Liver (tissue), 9 donors: ENCODE data around the gene ADAM11. TPM values are rescaled to one million over a fixed set of nuclear protein-coding genes. Genes with fewer than 3 reads are reported as not detected.

Experiments used
- DNase-seq: peaks from one replicate; pipeline ENCODE4 v3.0.0-alpha.2; 2017; ENCODE audit warnings: low spot score
- H3K27ac ChIP-seq, 2 donors: one replicate each; pipeline ENCODE4 v1.7.0; 2013; ENCODE audit warnings: inconsistent platforms in 2 of 2, low read length in 2 of 2, control low read depth in 1 of 2, low read depth in 1 of 2, mild to moderate bottlenecking in 1 of 2
- H3K27me3 ChIP-seq, 4 donors: one replicate each; pipeline versions ENCODE4 v1.6.1 to v1.7.0; 2013; ENCODE audit warnings: low read length in 3 of 4, inconsistent platforms in 1 of 4, mild to moderate bottlenecking in 1 of 4, moderate library complexity in 1 of 4; ENCODE audit not compliant: control insufficient read depth in 4 of 4, insufficient read depth in 4 of 4
- H3K36me3 ChIP-seq, 4 donors: one replicate each; pipeline versions ENCODE4 v1.6.1 to v1.7.0; 2013; ENCODE audit warnings: low read length in 3 of 4, mild to moderate bottlenecking in 3 of 4, low read depth in 1 of 4, moderate library complexity in 1 of 4; ENCODE audit not compliant: control insufficient read depth in 4 of 4, insufficient read depth in 3 of 4
- H3K4me1 ChIP-seq, 4 donors: one replicate each; pipeline versions ENCODE4 v1.6.1 to v1.7.0; 2013; ENCODE audit warnings: low read length in 3 of 4, mild to moderate bottlenecking in 3 of 4, moderate library complexity in 1 of 4; ENCODE audit not compliant: control insufficient read depth in 4 of 4, insufficient read depth in 4 of 4
- H3K4me3 ChIP-seq, 3 donors: one replicate each; pipeline versions ENCODE4 v1.6.1 to v1.7.0; 2013; ENCODE audit warnings: low read length in 3 of 3, control low read depth in 1 of 3, low read depth in 1 of 3, mild to moderate bottlenecking in 1 of 3
- H3K9ac ChIP-seq, 2 donors: one replicate each; pipeline ENCODE4 v1.7.0; 2013; ENCODE audit warnings: low read length in 2 of 2, mild to moderate bottlenecking in 2 of 2, moderate library complexity in 2 of 2, control low read depth in 1 of 2, low read depth in 1 of 2
- H3K9me3 ChIP-seq, 4 donors: one replicate each; pipeline versions ENCODE4 v1.6.1 to v1.7.0; 2013; ENCODE audit warnings: low read length in 3 of 4; ENCODE audit not compliant: control insufficient read depth in 4 of 4
- EGR1 ChIP-seq, 2 donors: IDR thresholded peaks; 2 replicates each; pipeline ENCODE4 v1.6.1; 2016 to 2018; ENCODE audit warnings: antibody characterized with exemption in 2 of 2, low read depth in 2 of 2
- FOXA1 ChIP-seq: IDR thresholded peaks from 2 replicates; pipeline ENCODE4 v1.6.1; 2016; ENCODE audit warnings: antibody characterized with exemption
- FOXA2 ChIP-seq: IDR thresholded peaks from 2 replicates; pipeline ENCODE4 v1.6.1; 2016; ENCODE audit warnings: antibody characterized with exemption
- GABPA ChIP-seq, 2 donors: IDR thresholded peaks in 1 of 2; conservative IDR thresholded peaks in 1 of 2; 2 replicates each; pipeline ENCODE4 v1.6.1; 2016; ENCODE audit warnings: antibody characterized with exemption in 2 of 2, mild to moderate bottlenecking in 1 of 2, moderate library complexity in 1 of 2
- HNF4A ChIP-seq, 2 donors: conservative IDR thresholded peaks; 2 replicates each; pipeline ENCODE4 v1.6.1; 2016; ENCODE audit warnings: antibody characterized with exemption in 2 of 2, mild to moderate bottlenecking in 2 of 2
- HNF4G ChIP-seq: IDR thresholded peaks from 2 replicates; pipeline ENCODE4 v1.6.1; 2016; ENCODE audit warnings: antibody characterized with exemption
- JUND ChIP-seq, 2 donors: IDR thresholded peaks; 2 replicates each; pipeline ENCODE4 v1.6.1; 2016; ENCODE audit warnings: antibody characterized with exemption in 2 of 2
- MAX ChIP-seq: IDR thresholded peaks from 2 replicates; pipeline ENCODE4 v1.6.1; 2016; ENCODE audit warnings: antibody characterized with exemption
- NR2F2 ChIP-seq: IDR thresholded peaks from 2 replicates; pipeline ENCODE4 v1.6.1; 2016; ENCODE audit warnings: antibody characterized with exemption
- RAD21 ChIP-seq, 2 donors: IDR thresholded peaks; 2 replicates each; pipeline ENCODE4 v1.6.1; 2016; ENCODE audit warnings: antibody characterized with exemption in 2 of 2, mild to moderate bottlenecking in 2 of 2
- RXRA ChIP-seq, 2 donors: IDR thresholded peaks; 2 replicates each; pipeline ENCODE4 v1.6.1; 2017 to 2018; ENCODE audit warnings: antibody characterized with exemption in 2 of 2, mild to moderate bottlenecking in 1 of 2
- SP1 ChIP-seq: IDR thresholded peaks from 2 replicates; pipeline ENCODE4 v1.6.1; 2018; ENCODE audit warnings: antibody characterized with exemption, mild to moderate bottlenecking
- TAF1 ChIP-seq: conservative IDR thresholded peaks from 2 replicates; pipeline ENCODE4 v1.6.1; 2016; ENCODE audit warnings: antibody characterized with exemption, mild to moderate bottlenecking
- YY1 ChIP-seq: IDR thresholded peaks from 2 replicates; pipeline ENCODE4 v1.6.1; 2016; ENCODE audit warnings: antibody characterized with exemption, mild to moderate bottlenecking
- ZBTB33 ChIP-seq: IDR thresholded peaks from 2 replicates; pipeline ENCODE4 v1.6.1; 2016; ENCODE audit warnings: antibody characterized with exemption
- WGBS: extraction: QIAGEN DNeasy Blood & Tissue Kit; methylation state at CpG from one replicate; pipeline ENCODE4 v1.1.7; 2013; 5-methylcytosine and 5-hydroxymethylcytosine counted together
- polyA plus RNA-seq, 2 donors: library from polyadenylated mRNA; stranded (reverse) in 1 of 2; unstranded in 1 of 2; fragments of 200-250 nt in 1 of 2; fragments of >200 nt in 1 of 2; fragmentation: Nextera tagmentation in 1 of 2; extraction: Ambion mirVana in 1 of 2; gene quantifications; one replicate each; pipeline versions ENCODE4 v1.2.1 to v1.2.3, GENCODE V29; 2013 to 2015
- total RNA-seq, 2 donors: library from RNA; depleted of rRNA; stranded (reverse); fragments of >200 nt; gene quantifications; one replicate each; pipeline ENCODE4 v1.2.3, GENCODE V29; 2014
- TF ChIP-seq, protein P1 (sequence below): fragments of 150-350 bp; IDR thresholded peaks from 2 replicates; pipeline ENCODE4 v1.5.1; 2017; ENCODE audit warnings: improper control_type of control experiment, low read depth, low read length; ENCODE audit not compliant: missing input control
- TF ChIP-seq, protein P2 (sequence below): IDR thresholded peaks from 2 replicates; pipeline ENCODE4 v1.6.1; 2016; ENCODE audit warnings: antibody characterized with exemption, mild to moderate bottlenecking
- TF ChIP-seq, protein P3 (sequence below): IDR thresholded peaks from 2 replicates; pipeline ENCODE4 v1.6.1; 2016; ENCODE audit warnings: antibody characterized with exemption
- donor health status: healthy.
- donor health status: healthy.
- donor health status: healthy.
- donor health status: healthy.
- donor health status: healthy.

ADAM11 gene
- total and polyA plus RNA-seq, 4 donors: 0.06 to 1.1 (median 0.08) TPM; not detected in 1

- Histone ChIP-seq H3K4me3 (no peak overlapping the region), H3K36me3 (no peaks in the 10 kb centered on the region), H3K27me3 (peaks cover 0 to 7% (median 2%) of the 10 kb centered on the region in 4 donors), H3K27ac (no peak overlapping the region), H3K9me3 (no peaks in the 10 kb centered on the region), H3K4me1 (peaks cover 3 to 10% (median 4%) of the 10 kb centered on the region in 4 donors), H3K9ac (no peak overlapping the region)
- 35% methylated on average over 5 of the region's 5 CpGs for WGBS
- no peak for DNase-seq
- TF ChIP-seq NR2F2 (no peak), SP1 (no peak), JUND (IDR thresholded peaks at IDR 0.05) (no peak), YY1 (no peak), RXRA (IDR thresholded peaks at IDR 0.05) (no peak), RAD21 (IDR thresholded peaks at IDR 0.05) (no peak), EGR1 (IDR thresholded peaks at IDR 0.05; ENCODE audit: low read depth in 2 of 2) (no peak), FOXA2 (no peak), HNF4G (no peak), FOXA1 (no peak), GABPA (IDR thresholded peaks at IDR 0.05 in 1 of 2, conservative IDR thresholded peaks at IDR 0.05 in 1 of 2) (no peak), ZBTB33 (no peak), MAX (no peak), HNF4A (conservative IDR thresholded peaks at IDR 0.05) (no peak), TAF1 (no peak)
- TF ChIP-seq, protein P1, sequence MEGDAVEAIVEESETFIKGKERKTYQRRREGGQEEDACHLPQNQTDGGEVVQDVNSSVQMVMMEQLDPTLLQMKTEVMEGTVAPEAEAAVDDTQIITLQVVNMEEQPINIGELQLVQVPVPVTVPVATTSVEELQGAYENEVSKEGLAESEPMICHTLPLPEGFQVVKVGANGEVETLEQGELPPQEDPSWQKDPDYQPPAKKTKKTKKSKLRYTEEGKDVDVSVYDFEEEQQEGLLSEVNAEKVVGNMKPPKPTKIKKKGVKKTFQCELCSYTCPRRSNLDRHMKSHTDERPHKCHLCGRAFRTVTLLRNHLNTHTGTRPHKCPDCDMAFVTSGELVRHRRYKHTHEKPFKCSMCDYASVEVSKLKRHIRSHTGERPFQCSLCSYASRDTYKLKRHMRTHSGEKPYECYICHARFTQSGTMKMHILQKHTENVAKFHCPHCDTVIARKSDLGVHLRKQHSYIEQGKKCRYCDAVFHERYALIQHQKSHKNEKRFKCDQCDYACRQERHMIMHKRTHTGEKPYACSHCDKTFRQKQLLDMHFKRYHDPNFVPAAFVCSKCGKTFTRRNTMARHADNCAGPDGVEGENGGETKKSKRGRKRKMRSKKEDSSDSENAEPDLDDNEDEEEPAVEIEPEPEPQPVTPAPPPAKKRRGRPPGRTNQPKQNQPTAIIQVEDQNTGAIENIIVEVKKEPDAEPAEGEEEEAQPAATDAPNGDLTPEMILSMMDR: no peak
- TF ChIP-seq, protein P2, sequence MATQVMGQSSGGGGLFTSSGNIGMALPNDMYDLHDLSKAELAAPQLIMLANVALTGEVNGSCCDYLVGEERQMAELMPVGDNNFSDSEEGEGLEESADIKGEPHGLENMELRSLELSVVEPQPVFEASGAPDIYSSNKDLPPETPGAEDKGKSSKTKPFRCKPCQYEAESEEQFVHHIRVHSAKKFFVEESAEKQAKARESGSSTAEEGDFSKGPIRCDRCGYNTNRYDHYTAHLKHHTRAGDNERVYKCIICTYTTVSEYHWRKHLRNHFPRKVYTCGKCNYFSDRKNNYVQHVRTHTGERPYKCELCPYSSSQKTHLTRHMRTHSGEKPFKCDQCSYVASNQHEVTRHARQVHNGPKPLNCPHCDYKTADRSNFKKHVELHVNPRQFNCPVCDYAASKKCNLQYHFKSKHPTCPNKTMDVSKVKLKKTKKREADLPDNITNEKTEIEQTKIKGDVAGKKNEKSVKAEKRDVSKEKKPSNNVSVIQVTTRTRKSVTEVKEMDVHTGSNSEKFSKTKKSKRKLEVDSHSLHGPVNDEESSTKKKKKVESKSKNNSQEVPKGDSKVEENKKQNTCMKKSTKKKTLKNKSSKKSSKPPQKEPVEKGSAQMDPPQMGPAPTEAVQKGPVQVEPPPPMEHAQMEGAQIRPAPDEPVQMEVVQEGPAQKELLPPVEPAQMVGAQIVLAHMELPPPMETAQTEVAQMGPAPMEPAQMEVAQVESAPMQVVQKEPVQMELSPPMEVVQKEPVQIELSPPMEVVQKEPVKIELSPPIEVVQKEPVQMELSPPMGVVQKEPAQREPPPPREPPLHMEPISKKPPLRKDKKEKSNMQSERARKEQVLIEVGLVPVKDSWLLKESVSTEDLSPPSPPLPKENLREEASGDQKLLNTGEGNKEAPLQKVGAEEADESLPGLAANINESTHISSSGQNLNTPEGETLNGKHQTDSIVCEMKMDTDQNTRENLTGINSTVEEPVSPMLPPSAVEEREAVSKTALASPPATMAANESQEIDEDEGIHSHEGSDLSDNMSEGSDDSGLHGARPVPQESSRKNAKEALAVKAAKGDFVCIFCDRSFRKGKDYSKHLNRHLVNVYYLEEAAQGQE: no peak
- TF ChIP-seq, protein P3, sequence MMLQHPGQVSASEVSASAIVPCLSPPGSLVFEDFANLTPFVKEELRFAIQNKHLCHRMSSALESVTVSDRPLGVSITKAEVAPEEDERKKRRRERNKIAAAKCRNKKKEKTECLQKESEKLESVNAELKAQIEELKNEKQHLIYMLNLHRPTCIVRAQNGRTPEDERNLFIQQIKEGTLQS: no peak
Observed at GRCh38 chr17:44757918-44758413, 822 bp upstream of the ADAM11 start.
